ENCODE data around the gene MEST.

Gene MEST

GRCh38 chr7:130476297-130477150, 15.4 kb upstream of the MEST start:
- H3K27ac ChIP-seq (ENCODE audit: poor library complexity, severe bottlenecking) = no peak overlapping the region
- ATAC-seq (ENCODE audit: low read depth) (no peak), DNase-seq (ENCODE audit: low spot score) (no peak)
- H3K4me3 ChIP-seq (ENCODE audit: severe bottlenecking) = no peak overlapping the region
- H3K36me3 ChIP-seq (ENCODE audit: low read depth) = no peaks in the 10 kb centered on the region
- TF ChIP-seq, protein P1, sequence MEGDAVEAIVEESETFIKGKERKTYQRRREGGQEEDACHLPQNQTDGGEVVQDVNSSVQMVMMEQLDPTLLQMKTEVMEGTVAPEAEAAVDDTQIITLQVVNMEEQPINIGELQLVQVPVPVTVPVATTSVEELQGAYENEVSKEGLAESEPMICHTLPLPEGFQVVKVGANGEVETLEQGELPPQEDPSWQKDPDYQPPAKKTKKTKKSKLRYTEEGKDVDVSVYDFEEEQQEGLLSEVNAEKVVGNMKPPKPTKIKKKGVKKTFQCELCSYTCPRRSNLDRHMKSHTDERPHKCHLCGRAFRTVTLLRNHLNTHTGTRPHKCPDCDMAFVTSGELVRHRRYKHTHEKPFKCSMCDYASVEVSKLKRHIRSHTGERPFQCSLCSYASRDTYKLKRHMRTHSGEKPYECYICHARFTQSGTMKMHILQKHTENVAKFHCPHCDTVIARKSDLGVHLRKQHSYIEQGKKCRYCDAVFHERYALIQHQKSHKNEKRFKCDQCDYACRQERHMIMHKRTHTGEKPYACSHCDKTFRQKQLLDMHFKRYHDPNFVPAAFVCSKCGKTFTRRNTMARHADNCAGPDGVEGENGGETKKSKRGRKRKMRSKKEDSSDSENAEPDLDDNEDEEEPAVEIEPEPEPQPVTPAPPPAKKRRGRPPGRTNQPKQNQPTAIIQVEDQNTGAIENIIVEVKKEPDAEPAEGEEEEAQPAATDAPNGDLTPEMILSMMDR (IDR thresholded peaks at IDR 0.05; ENCODE audit: poor library complexity, severe bottlenecking) = no peak
- peaks cover 8% of the 10 kb centered on the region for H3K9me3 ChIP-seq (ENCODE audit: severe bottlenecking)
- H3K4me1 ChIP-seq (ENCODE audit: insufficient read depth, poor library complexity, severe bottlenecking) = no peaks in the 10 kb centered on the region
- H3K27me3 ChIP-seq (ENCODE audit: insufficient read depth, poor library complexity, severe bottlenecking) = no peaks in the 10 kb centered on the region

- ATAC-seq (ENCODE audit: low read depth) = no peak
These were observed 12.9 kb upstream of the MEST start for GRCh38 chr7:130478991-130479390.

DNA sequence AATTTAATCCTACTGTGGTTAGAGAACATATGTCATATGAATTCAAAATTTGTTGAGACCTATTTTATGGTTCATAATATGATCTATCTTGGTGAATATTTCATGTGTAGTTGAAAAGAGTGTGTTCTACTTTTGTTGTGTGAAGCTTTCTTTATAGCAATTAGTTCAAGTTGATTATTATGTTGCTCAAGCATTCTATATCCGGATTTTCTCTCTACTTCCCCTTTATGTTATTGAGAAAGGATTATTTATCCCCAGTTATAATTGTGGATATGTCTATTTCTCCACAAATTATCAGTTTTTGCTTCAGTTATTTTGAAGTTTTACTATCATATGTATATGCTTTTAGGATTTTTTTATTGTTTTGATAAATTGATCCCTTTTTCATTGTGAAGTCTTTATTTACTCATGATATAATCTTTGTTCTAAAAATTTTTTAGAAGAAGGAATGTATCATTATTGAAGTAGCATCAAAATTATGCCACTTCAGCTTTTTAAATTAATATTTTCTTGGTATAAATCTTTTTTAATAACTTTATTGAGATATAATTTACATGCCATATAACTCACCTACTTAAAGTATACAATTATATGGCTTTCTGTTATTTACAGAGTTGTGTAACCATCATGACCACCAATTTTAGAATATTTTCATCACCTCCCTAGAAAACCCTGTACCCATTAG, 12.0 kb upstream of the MEST start:
- H3K36me3 ChIP-seq (ENCODE audit: low read depth) = no peaks in the 10 kb centered on the region
- no peak overlapping the region for H3K27ac ChIP-seq (ENCODE audit: poor library complexity, severe bottlenecking)
- no peaks in the 10 kb centered on the region for H3K4me1 ChIP-seq (ENCODE audit: insufficient read depth, poor library complexity, severe bottlenecking)
- no peak for ATAC-seq (ENCODE audit: low read depth)
- no peak overlapping the region for H3K4me3 ChIP-seq (ENCODE audit: severe bottlenecking)
- TF ChIP-seq, protein P1 (IDR thresholded peaks at IDR 0.05; ENCODE audit: poor library complexity, severe bottlenecking) = no peak
- peaks cover 8% of the 10 kb centered on the region for H3K9me3 ChIP-seq (ENCODE audit: severe bottlenecking)
- no peak for DNase-seq (ENCODE audit: low spot score)
- no peaks in the 10 kb centered on the region for H3K27me3 ChIP-seq (ENCODE audit: insufficient read depth, poor library complexity, severe bottlenecking)

More at GRCh38 chr7:130478991-130479390, 12.9 kb upstream of the MEST start:
- no peak for DNase-seq (ENCODE audit: low spot score)
- H3K27ac ChIP-seq (ENCODE audit: poor library complexity, severe bottlenecking) = no peak overlapping the region
- H3K36me3 ChIP-seq (ENCODE audit: low read depth) = no peaks in the 10 kb centered on the region
- peaks cover 8% of the 10 kb centered on the region for H3K9me3 ChIP-seq (ENCODE audit: severe bottlenecking)
- no peaks in the 10 kb centered on the region for H3K27me3 ChIP-seq (ENCODE audit: insufficient read depth, poor library complexity, severe bottlenecking)
- TF ChIP-seq, protein P1 (IDR thresholded peaks at IDR 0.05; ENCODE audit: poor library complexity, severe bottlenecking) = no peak
- H3K4me1 ChIP-seq (ENCODE audit: insufficient read depth, poor library complexity, severe bottlenecking) = no peaks in the 10 kb centered on the region
- H3K4me3 ChIP-seq (ENCODE audit: severe bottlenecking) = no peak overlapping the region

DNA sequence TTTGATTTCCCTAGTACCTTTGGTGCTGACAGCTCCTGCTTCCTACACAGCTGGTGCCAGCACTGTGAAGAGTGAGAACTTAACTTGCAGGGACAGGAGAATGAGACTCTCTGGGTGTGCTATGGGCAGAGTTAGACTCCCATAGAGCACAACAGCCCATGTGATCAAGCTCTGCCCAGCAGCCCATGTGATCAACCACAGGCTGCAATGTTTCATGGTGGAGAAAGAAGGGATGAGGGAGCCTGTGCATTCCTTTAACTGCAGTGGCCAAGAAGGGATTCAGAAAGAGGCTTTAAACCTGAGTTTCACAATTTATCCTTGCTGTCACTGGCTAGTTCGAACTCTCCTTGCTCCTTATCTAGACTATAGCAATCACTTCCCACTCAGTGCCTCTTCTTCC, 10.0 kb upstream of the MEST start:
- Histone ChIP-seq H3K9me3 (ENCODE audit: severe bottlenecking) (peaks cover 8% of the 10 kb centered on the region), H3K36me3 (ENCODE audit: low read depth) (no peaks in the 10 kb centered on the region), H3K4me3 (ENCODE audit: severe bottlenecking) (no peak overlapping the region), H3K4me1 (ENCODE audit: insufficient read depth, poor library complexity, severe bottlenecking) (peaks cover 7% of the 10 kb centered on the region), H3K27me3 (ENCODE audit: insufficient read depth, poor library complexity, severe bottlenecking) (no peaks in the 10 kb centered on the region), H3K27ac (ENCODE audit: poor library complexity, severe bottlenecking) (no peak overlapping the region)
- DNase-seq (ENCODE audit: low spot score) = no peak
- TF ChIP-seq, protein P1 (IDR thresholded peaks at IDR 0.05; ENCODE audit: poor library complexity, severe bottlenecking) = no peak
- no peak for ATAC-seq (ENCODE audit: low read depth)
